ENCODE data around the gene OVOL1. TPM values are rescaled to one million over a fixed set of nuclear protein-coding genes. Genes with fewer than 3 reads are reported as not detected.
"Not testable (repeated sequence)": the region's sequence is repeated elsewhere in the genome, so short reads cannot be mapped to it uniquely, and the experiment has no call there.

The OVOL1 gene
- total RNA-seq, 1 donor: not detected

DNA sequence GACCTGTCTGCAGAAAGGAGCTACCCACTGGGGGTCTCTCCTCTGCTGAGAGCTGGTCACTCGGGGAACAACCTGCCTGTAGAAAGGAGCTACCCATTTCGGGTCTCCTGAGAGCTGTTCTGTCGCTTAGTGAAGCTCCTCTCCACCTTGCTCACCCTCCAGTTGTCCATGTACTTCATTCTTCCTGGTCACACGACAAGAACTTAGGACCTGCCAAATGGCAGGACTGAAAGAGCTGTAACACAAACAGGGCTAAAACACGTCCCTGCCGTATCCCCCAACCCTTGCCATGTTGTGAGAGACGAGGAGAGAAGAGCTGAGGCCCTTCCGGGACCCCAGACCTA, 42.2 kb upstream of the OVOL1 start:
- no peak overlapping the region for H3K4me3 ChIP-seq (ENCODE audit: low read depth, low read length)
- TF ChIP-seq, protein P1, sequence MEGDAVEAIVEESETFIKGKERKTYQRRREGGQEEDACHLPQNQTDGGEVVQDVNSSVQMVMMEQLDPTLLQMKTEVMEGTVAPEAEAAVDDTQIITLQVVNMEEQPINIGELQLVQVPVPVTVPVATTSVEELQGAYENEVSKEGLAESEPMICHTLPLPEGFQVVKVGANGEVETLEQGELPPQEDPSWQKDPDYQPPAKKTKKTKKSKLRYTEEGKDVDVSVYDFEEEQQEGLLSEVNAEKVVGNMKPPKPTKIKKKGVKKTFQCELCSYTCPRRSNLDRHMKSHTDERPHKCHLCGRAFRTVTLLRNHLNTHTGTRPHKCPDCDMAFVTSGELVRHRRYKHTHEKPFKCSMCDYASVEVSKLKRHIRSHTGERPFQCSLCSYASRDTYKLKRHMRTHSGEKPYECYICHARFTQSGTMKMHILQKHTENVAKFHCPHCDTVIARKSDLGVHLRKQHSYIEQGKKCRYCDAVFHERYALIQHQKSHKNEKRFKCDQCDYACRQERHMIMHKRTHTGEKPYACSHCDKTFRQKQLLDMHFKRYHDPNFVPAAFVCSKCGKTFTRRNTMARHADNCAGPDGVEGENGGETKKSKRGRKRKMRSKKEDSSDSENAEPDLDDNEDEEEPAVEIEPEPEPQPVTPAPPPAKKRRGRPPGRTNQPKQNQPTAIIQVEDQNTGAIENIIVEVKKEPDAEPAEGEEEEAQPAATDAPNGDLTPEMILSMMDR (IDR thresholded peaks at IDR 0.05; ENCODE audit: insufficient read depth, low read depth, low read length): no peak
- DNase-seq (ENCODE audit: low read depth): no peak

- H3K4me3 ChIP-seq (ENCODE audit: low read depth, low read length): no peak overlapping the region
- DNase-seq (ENCODE audit: low read depth): no peak
- TF ChIP-seq, protein P1 (IDR thresholded peaks at IDR 0.05; ENCODE audit: insufficient read depth, low read depth, low read length): no peak
Observed at GRCh38 chr11:65745049-65745448, 41.8 kb upstream of the OVOL1 start.

GRCh38 chr11:65762169-65762568, 24.7 kb upstream of the OVOL1 start:
- H3K4me3 ChIP-seq (ENCODE audit: low read depth, low read length); DNase-seq (ENCODE audit: low read depth): not testable (repeated sequence)

GRCh38 chr11:65762816-65763215, 24.0 kb upstream of the OVOL1 start:
- not testable (repeated sequence) for DNase-seq (ENCODE audit: low read depth); H3K4me3 ChIP-seq (ENCODE audit: low read depth, low read length)

GRCh38 chr11:65764434-65764833, 22.4 kb upstream of the OVOL1 start:
- DNase-seq (ENCODE audit: low read depth): no peak
- TF ChIP-seq, protein P1 (IDR thresholded peaks at IDR 0.05; ENCODE audit: insufficient read depth, low read depth, low read length): no peak
- no peak overlapping the region for H3K4me3 ChIP-seq (ENCODE audit: low read depth, low read length)

GRCh38 chr11:65766535-65766934, 20.3 kb upstream of the OVOL1 start:
- TF ChIP-seq, protein P1 (IDR thresholded peaks at IDR 0.05; ENCODE audit: insufficient read depth, low read depth, low read length): no peak
- DNase-seq (ENCODE audit: low read depth): peak; percentile 85
- H3K4me3 ChIP-seq (ENCODE audit: low read depth, low read length): no peak overlapping the region

DNA sequence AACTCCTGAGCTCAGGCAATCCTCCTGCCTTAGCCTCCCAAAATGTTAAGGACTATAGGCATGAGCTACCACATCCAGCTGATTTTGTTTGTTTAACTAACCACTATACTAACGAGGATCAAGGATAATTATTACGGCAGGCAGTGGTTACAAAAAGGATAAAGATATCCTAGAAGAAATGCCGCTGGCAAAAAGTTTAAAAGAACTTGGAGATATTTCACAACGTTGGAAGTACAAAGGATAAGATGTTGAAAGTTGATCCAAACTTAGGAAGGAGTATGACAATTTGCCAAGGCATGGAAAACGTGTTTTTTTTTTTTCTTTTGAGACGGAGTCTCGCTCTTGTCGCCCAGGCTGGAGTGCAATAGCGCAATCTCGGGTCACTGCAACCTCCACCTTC, 19.5 kb upstream of the OVOL1 start:
- H3K4me3 ChIP-seq (ENCODE audit: low read depth, low read length): no peak overlapping the region
- DNase-seq (ENCODE audit: low read depth): peak; percentile 78
- TF ChIP-seq, protein P1 (IDR thresholded peaks at IDR 0.05; ENCODE audit: insufficient read depth, low read depth, low read length): no peak

DNA sequence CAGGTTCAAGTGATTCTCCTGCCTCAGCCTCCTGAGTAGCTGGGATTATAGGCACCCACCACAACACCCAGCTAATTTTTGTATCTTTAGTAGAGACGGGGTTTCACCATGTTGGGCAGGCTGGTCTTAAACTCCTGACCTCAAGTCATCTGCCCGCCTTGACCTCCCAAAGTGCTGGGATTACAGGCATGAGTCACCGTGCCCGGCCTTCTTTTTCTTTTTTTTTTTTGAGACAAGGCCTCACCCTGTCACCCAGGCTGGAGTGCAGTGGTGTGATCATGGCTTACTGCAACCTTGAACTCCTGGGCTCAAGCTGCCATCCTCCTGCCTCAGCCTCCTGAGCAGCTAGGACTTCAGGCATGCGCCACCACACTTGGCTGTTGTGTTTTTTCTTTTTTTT, 19.1 kb upstream of the OVOL1 start:
- DNase-seq (ENCODE audit: low read depth): peak; percentile 58
- H3K4me3 ChIP-seq (ENCODE audit: low read depth, low read length): not testable (repeated sequence)

Measured in fibroblast of villous mesenchyme (primary cell).